Stimulated activated CD8-positive, alpha-beta memory T cell treated with anti-CD3 and anti-CD28 coated beads, Interleukin-2, amount 100 ng/mL, for 1 hour (primary cell): Measurements from ENCODE around the gene PIK3CA.
"Not testable (repeated sequence)": the region's sequence is repeated elsewhere in the genome, so short reads cannot be mapped to it uniquely, and the experiment has no call there.

Experiments used
- DNase-seq, 2 donors: peaks; one replicate each; pipeline ENCODE4 v3.0.0-alpha.2; 2020; ENCODE audit warnings: low read depth in 2 of 2

PIK3CA gene

GRCh38 chr3:179264449-179264848 is 116.3 kb downstream of the PIK3CA start:
- DNase-seq = no peak

GRCh38 chr3:179265092-179265491 is 116.9 kb downstream of the PIK3CA start:
- DNase-seq = no peak

GRCh38 chr3:179265875-179266274 is 117.7 kb downstream of the PIK3CA start:
- DNase-seq = no peak

- no peak for DNase-seq
These were observed 118.6 kb downstream of the PIK3CA start for GRCh38 chr3:179266701-179267211.

GRCh38 chr3:179268400-179269051 is 120.4 kb downstream of the PIK3CA start:
- no peak for DNase-seq

GRCh38 chr3:179269152-179269707 is 121.1 kb downstream of the PIK3CA start:
- no peak for DNase-seq

- no peak for DNase-seq
These were observed 124.2 kb downstream of the PIK3CA start for GRCh38 chr3:179272385-179272784.

- DNase-seq = not testable (repeated sequence)
These were observed 126.3 kb downstream of the PIK3CA start for GRCh38 chr3:179274434-179274833.

- no peak for DNase-seq
These were observed 127.8 kb downstream of the PIK3CA start for GRCh38 chr3:179276001-179276400.

- DNase-seq = no peak
These were observed 128.6 kb downstream of the PIK3CA start for GRCh38 chr3:179276743-179277142.

- DNase-seq = no peak
These were observed 130.0 kb downstream of the PIK3CA start for GRCh38 chr3:179278151-179278550.

GRCh38 chr3:179278932-179279693 is 131.0 kb downstream of the PIK3CA start:
- DNase-seq = no peak

- no peak for DNase-seq
These were observed 131.7 kb downstream of the PIK3CA start for GRCh38 chr3:179279837-179280236.

GRCh38 chr3:179281825-179282224 is 133.7 kb downstream of the PIK3CA start:
- no peak for DNase-seq

GRCh38 chr3:179286331-179286730 is 138.2 kb downstream of the PIK3CA start:
- no peak for DNase-seq

- no peak for DNase-seq
These were observed 140.7 kb downstream of the PIK3CA start for GRCh38 chr3:179288845-179289244.

GRCh38 chr3:179289295-179289694 is 141.1 kb downstream of the PIK3CA start:
- DNase-seq = no peak
